Measurements from ENCODE around the gene OPRL1.

DNA sequence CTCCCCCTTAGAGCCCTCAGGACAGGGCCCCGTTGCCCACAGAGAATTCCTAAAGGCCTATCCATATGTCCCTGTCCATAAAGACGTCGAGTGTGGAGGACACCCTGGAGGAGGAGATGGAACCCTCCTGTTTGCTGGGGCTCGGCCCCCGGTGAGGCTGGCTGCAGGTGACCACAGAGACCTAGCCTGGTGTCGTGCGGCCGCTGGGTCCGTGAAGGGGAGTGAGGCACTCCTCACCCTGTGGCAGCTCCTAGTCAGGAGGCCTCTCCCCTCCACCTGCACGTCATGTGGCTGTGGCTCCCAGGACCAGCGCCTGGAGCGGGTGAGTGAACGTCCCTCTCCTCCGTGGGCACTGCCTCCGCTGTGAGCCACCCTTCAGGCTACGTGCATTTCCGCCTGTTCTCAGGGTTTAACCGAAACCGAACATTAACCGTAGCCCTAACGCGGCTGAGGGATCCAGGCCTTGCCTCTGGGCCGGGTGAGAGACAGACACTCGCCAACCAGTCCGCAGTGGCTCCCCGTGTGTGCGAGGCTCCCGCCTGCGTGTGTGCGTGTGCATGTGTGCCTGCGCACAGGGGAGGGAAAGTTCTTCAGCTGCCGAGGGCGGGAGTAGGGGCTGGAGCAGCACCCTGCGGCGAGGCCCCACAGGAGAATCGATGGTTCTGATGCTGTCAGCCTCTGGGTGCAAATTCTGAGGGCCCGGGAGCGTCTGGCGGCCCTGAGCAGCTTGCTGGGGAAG is 22.8 kb upstream of the OPRL1 start:
- TF ChIP-seq CTCF (IDR thresholded peaks at IDR 0.05) (no peak), POLR2A (IDR thresholded peaks at IDR 0.05) (no peak), EP300 (IDR thresholded peaks at IDR 0.05) (no peak)

Data from tibial nerve (tissue), 4 donors.